Measurements from ENCODE around the gene TRIM26. TPM values are rescaled to one million over a fixed set of nuclear protein-coding genes. Genes with fewer than 3 reads are reported as not detected.
A peak's percentile ranks its signal among the peaks of the same experiment; 100 is the strongest.

Gene TRIM26
- total and polyA plus RNA-seq, 2 donors (not counting 3 experiments of a cell fraction or from before 2014, with no cell fraction given), result 30.4 to 34.5 TPM

DNA sequence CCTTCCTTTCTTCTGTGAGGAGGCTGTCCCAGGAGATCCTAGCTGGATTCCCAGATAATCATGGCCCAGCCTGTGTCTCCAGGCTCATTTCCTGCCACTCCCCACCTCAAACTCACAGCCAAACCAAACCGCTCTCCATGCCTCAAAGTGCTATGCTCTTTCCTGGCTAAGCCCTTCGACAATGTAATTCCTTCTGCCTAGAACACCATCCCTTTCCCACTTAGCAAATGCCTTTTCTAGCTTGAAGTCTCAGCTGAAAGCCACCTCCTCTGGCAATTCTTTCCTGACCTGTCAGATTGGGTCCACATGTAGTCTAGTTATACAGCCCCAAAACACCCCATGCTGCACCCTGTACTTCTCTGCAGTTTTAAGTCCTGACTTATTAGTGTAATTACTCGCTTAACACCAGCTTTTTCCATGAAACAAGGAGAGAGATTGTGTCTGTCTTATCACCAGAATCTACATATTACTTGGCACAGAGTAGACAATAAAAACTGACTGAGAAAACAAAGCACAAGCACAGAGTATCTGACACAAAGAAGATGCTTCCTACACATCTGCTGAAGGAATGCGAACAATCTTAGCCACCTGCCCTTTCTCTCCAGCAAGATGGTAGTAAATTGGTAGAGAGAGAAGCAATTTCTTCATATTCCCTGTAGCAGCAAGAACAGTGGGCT is 5.4 kb downstream of the TRIM26 start:
- Histone ChIP-seq H3K4me1 (ENCODE audit: control insufficient read depth, extremely low read depth, insufficient read depth, low read length) (peaks cover 20% of the 10 kb centered on the region), H3K27me3 (ENCODE audit: control insufficient read depth in 2 of 2, insufficient read depth in 2 of 2, low read length in 2 of 2) (no peaks in the 10 kb centered on the region), H3K27ac (ENCODE audit: insufficient read depth, low read depth, low read length) (no peak overlapping the region), H3K4me2 (ENCODE audit: insufficient read depth, low read length) (no peak overlapping the region), H3K9me3 (replicated peaks; ENCODE audit: control insufficient read depth, insufficient read depth, low read length) (no peaks in the 10 kb centered on the region), H3K9me1 (replicated peaks; ENCODE audit: control insufficient read depth, extremely low read depth, insufficient read depth, low read length) (no peaks in the 10 kb centered on the region), H3K9ac (replicated peaks; ENCODE audit: extremely low read depth, insufficient read depth, low read length) (no peak overlapping the region), H2AFZ (ENCODE audit: low read depth, low read length) (no peak overlapping the region), H3K36me3 (ENCODE audit: control insufficient read depth in 2 of 2, extremely low read depth in 1 of 2, insufficient read depth in 2 of 2, low read length in 2 of 2) (no peaks in the 10 kb centered on the region), H3K79me2 (ENCODE audit: control insufficient read depth, insufficient read depth, low read length) (peaks cover 62% of the 10 kb centered on the region), H4K20me1 (replicated peaks; ENCODE audit: control insufficient read depth, extremely low read depth, insufficient read depth, low read length) (no peaks in the 10 kb centered on the region), H3K4me3 (replicated peaks in 1 of 3; ENCODE audit: insufficient read depth in 1 of 3, low read depth in 1 of 3, low read length in 3 of 3) (no peak overlapping the region)
- intact Hi-C loops (cut with micrococcal nuclease) (no loop called here), dilution Hi-C loops (cut with MboI; ENCODE audit: extremely low pct_ligation_motif_present, low sequenced_read_pairs) (no loop called here)
- no peak for FAIRE-seq
- CTCF ChIA-PET, result interaction anchor here (2.7 kb wide), 1 partner anchor 11 kb away, joined by 18 read pairs; no protein-coding TSS in a partner anchor
- DNase-seq (ENCODE audit: low read depth, low spot score), result peak; percentile 57
- no peak for TF ChIP-seq POLR2A (IDR thresholded peaks at IDR 0.05; ENCODE audit: low read depth, low read length)
- TF ChIP-seq GATA2 (IDR thresholded peaks at IDR 0.05; ENCODE audit: insufficient read depth, insufficient read length, low read depth, low read length), result no peak
- POLR2A ChIA-PET, result no interaction called here
- BruUV-seq (replicated peaks), result no TSS peak

DNA sequence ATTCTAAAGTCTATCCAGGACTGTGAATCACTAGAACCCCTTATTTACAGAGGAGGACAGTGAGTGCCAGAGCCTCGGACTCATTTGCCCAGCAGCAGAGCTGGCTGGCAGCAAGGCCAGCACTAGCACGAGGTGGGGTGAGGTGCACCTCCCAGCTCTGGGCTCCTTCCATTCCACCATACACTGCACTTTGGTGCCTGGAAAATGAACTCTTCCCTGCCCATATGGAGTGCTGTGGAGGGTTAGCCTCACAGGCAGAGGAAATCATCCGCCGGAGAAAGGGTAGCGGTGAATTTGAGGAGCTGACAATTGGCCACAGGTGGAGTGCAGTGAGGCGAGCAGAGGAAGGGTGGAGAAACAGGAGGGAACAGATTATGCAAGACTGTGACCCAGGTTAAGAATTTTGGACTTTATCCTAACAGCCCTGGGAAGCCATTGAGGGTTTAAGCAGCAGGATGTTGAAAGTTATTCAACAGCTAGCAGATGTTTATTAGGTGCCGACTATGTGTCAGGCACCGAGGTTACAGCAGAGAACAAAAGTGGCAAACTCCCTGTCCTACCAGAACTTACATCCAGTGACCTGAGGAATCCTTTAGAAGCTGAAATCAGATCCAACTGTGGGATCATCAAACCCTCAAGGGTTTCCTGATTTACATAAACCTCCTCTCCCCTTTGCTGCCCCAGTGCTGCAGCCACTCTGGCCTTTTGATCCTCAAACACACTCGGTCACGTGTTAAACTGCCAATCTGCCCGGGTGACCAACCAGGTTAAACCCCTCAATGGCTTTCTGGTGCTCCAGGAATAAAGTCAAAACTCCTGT is 6.2 kb downstream of the TRIM26 start:
- H3K4me1 ChIP-seq (ENCODE audit: control insufficient read depth, extremely low read depth, insufficient read depth, low read length), result peaks cover 15% of the 10 kb centered on the region
- no peaks in the 10 kb centered on the region for H4K20me1 ChIP-seq (replicated peaks; ENCODE audit: control insufficient read depth, extremely low read depth, insufficient read depth, low read length)
- dilution Hi-C loops (cut with MboI; ENCODE audit: extremely low pct_ligation_motif_present, low sequenced_read_pairs), result no loop called here
- FAIRE-seq (no peak), DNase-seq (ENCODE audit: low read depth, low spot score) (peak; percentile 8)
- POLR2A ChIA-PET, result no interaction called here
- no peaks in the 10 kb centered on the region for H3K9me3 ChIP-seq (replicated peaks; ENCODE audit: control insufficient read depth, insufficient read depth, low read length)
- H3K4me2 ChIP-seq (ENCODE audit: insufficient read depth, low read length), result no peak overlapping the region
- H3K4me3 ChIP-seq (replicated peaks in 1 of 3; ENCODE audit: insufficient read depth in 1 of 3, low read depth in 1 of 3, low read length in 3 of 3), result no peak overlapping the region
- H2AFZ ChIP-seq (ENCODE audit: low read depth, low read length), result no peak overlapping the region
- TF ChIP-seq POLR2AphosphoS5 (IDR thresholded peaks at IDR 0.05; ENCODE audit: insufficient read depth, low read depth, low read length) (no peak), JUN (IDR thresholded peaks at IDR 0.05; ENCODE audit: borderline replicate concordance, insufficient read depth, insufficient read length, low read depth) (no peak), POLR2A (IDR thresholded peaks at IDR 0.05; ENCODE audit: low read depth, low read length) (no peak), MYC (IDR thresholded peaks at IDR 0.05; ENCODE audit: low read depth, low read length) (no peak), EZH2 (IDR thresholded peaks at IDR 0.05; ENCODE audit: borderline replicate concordance, low read depth, low read length, severe bottlenecking) (no peak), GATA2 (IDR thresholded peaks at IDR 0.05; ENCODE audit: insufficient read depth, insufficient read length, low read depth, low read length) (no peak), FOS (IDR thresholded peaks at IDR 0.05; ENCODE audit: borderline replicate concordance, insufficient read depth, low read length) (no peak)
- TF ChIP-seq, protein P1, sequence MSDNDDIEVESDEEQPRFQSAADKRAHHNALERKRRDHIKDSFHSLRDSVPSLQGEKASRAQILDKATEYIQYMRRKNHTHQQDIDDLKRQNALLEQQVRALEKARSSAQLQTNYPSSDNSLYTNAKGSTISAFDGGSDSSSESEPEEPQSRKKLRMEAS (IDR thresholded peaks at IDR 0.05; ENCODE audit: insufficient read depth, insufficient read length), result no peak
- TF ChIP-seq, protein P2, sequence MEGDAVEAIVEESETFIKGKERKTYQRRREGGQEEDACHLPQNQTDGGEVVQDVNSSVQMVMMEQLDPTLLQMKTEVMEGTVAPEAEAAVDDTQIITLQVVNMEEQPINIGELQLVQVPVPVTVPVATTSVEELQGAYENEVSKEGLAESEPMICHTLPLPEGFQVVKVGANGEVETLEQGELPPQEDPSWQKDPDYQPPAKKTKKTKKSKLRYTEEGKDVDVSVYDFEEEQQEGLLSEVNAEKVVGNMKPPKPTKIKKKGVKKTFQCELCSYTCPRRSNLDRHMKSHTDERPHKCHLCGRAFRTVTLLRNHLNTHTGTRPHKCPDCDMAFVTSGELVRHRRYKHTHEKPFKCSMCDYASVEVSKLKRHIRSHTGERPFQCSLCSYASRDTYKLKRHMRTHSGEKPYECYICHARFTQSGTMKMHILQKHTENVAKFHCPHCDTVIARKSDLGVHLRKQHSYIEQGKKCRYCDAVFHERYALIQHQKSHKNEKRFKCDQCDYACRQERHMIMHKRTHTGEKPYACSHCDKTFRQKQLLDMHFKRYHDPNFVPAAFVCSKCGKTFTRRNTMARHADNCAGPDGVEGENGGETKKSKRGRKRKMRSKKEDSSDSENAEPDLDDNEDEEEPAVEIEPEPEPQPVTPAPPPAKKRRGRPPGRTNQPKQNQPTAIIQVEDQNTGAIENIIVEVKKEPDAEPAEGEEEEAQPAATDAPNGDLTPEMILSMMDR (IDR thresholded peaks at IDR 0.05; ENCODE audit: extremely low read depth in 1 of 2, insufficient read depth in 1 of 2, low read depth in 1 of 2, low read length in 2 of 2), result no peak
- no TSS peak for BruUV-seq (replicated peaks)
- H3K79me2 ChIP-seq (ENCODE audit: control insufficient read depth, insufficient read depth, low read length), result peaks cover 55% of the 10 kb centered on the region
- intact Hi-C loops (cut with micrococcal nuclease), result no loop called here
- CTCF ChIA-PET, result interaction anchor here (2.7 kb wide), 1 partner anchor 12 kb away, joined by 18 read pairs; no protein-coding TSS in a partner anchor
- H3K27ac ChIP-seq (ENCODE audit: insufficient read depth, low read depth, low read length), result no peak overlapping the region
- H3K36me3 ChIP-seq (ENCODE audit: control insufficient read depth in 2 of 2, extremely low read depth in 1 of 2, insufficient read depth in 2 of 2, low read length in 2 of 2), result no peaks in the 10 kb centered on the region
- no peaks in the 10 kb centered on the region for H3K9me1 ChIP-seq (replicated peaks; ENCODE audit: control insufficient read depth, extremely low read depth, insufficient read depth, low read length)
- no peaks in the 10 kb centered on the region for H3K27me3 ChIP-seq (ENCODE audit: control insufficient read depth in 2 of 2, insufficient read depth in 2 of 2, low read length in 2 of 2)
- H3K9ac ChIP-seq (replicated peaks; ENCODE audit: extremely low read depth, insufficient read depth, low read length), result no peak overlapping the region
